ENCODE measurements around the gene DUSP9.

DNA sequence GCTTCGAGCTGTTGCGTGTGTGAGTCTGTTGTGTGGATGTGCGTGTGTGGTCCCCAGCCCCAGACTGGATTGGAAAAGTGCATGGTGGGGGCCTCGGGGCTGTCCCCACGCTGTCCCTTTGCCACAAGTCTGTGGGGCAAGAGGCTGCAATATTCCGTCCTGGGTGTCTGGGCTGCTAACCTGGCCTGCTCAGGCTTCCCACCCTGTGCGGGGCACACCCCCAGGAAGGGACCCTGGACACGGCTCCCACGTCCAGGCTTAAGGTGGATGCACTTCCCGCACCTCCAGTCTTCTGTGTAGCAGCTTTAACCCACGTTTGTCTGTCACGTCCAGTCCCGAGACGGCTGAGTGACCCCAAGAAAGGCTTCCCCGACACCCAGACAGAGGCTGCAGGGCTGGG lies 49.1 kb downstream of the DUSP9 start:
- TF ChIP-seq CTCF (IDR thresholded peaks at IDR 0.05) (no peak), POLR2A (IDR thresholded peaks at IDR 0.05) (no peak)

All from thyroid gland (tissue), 4 donors.